Right lobe of liver (tissue), 6 donors: Measurements from ENCODE around the gene ANKRD33B. TPM values are rescaled to one million over a fixed set of nuclear protein-coding genes. Genes with fewer than 3 reads are reported as not detected.

Experiments
- ATAC-seq, 4 donors: fragments of 200-7000 bp; cut with Tn5 transposase; one replicate each; pipeline ENCODE4 v1.9.1; 2020; ENCODE audit warnings: mild to moderate bottlenecking in 4 of 4, moderate library complexity in 4 of 4
- DNase-seq, 3 donors: peaks; one replicate each; pipeline ENCODE4 v3.0.0-alpha.2; 2020
- H3K27ac ChIP-seq, 3 donors: fragments of 200-600 bp; one replicate each; pipeline ENCODE4 v1.8.0; 2022
- H3K27me3 ChIP-seq, 2 donors: fragments of 200-600 bp; one replicate each; pipeline ENCODE4 v1.8.0; 2022
- H3K36me3 ChIP-seq, 4 donors: fragments of 200-600 bp; sonication (generic) in 1 of 4; one replicate each; pipeline versions ENCODE4 v1.5.1 to v1.8.0; 2017 to 2022; ENCODE audit warnings: control low read depth in 1 of 4
- H3K4me1 ChIP-seq, 4 donors: fragments of 200-600 bp; sonication (generic) in 1 of 4; one replicate each; pipeline versions ENCODE4 v1.5.1 to v1.8.0; 2017 to 2022; ENCODE audit warnings: control low read depth in 1 of 4
- H3K4me3 ChIP-seq, 3 donors: fragments of 200-600 bp; one replicate each; pipeline ENCODE4 v1.8.0; 2022
- H3K9me3 ChIP-seq, 4 donors: fragments of 200-600 bp; sonication (generic) in 1 of 4; one replicate each; pipeline versions ENCODE4 v1.5.1 to v1.8.0; 2017 to 2022; ENCODE audit warnings: control low read depth in 1 of 4
- POLR2A ChIP-seq: fragments of 450-650 bp; IDR thresholded peaks from one replicate; pipeline ENCODE4 v1.6.1; 2017; ENCODE audit warnings: antibody characterized with exemption, mild to moderate bottlenecking
- WGBS: methylation state at CpG from one replicate; pipeline ENCODE4 v1.1.6; 2018; ENCODE audit warnings: low coverage, low lambda C conversion rate; ENCODE audit not compliant: insufficient coverage; ENCODE audit errors: missing lambda C conversion rate; 5-methylcytosine and 5-hydroxymethylcytosine counted together
- intact Hi-C, 2 donors: fragments of 100-400 bp; cut with DNase I; formaldehyde crosslinking; loops; one replicate each; pipeline versions ENCODE4 v1.11.2 to v1.14.1; 2022
- total RNA-seq, 6 experiments: library from RNA; depleted of rRNA in 2 of 6; stranded (reverse); fragments of >200 nt in 2 of 6; fragmentation: NEBNext Ultra II Directional in 3 of 6; extraction: Animal tissue kit (Norgen Biotek cat#: 25700) in 3 of 6; gene quantifications; one replicate each; pipeline versions ENCODE4 v1.1.0 to v1.2.4, GENCODE V29; 2016 to 2023
- TF ChIP-seq, protein P1 (sequence below), 4 donors: fragments of 200-600 bp in 3 of 4; fragments of 450-650 bp in 1 of 4; IDR thresholded peaks; one replicate each; pipeline versions ENCODE4 v1.5.1 to v1.8.0; 2016 to 2022; ENCODE audit warnings: antibody characterized with exemption in 4 of 4, mild to moderate bottlenecking in 2 of 4
- donor health status: DM: no; HTN: yes; CAD: no.
- donor health status: DM: no; HTN: no; CAD: no.
- donor health status: DM: no; HTN: no; CAD: no.
- donor health status: DM: no; HTN: yes; CAD: no.
- donor health status: DM: no; HTN: yes; CAD: no.

The ANKRD33B gene
- total RNA-seq, 6 experiments from 2014 or later = 0.16 to 1.3 (median 0.29) TPM

DNA sequence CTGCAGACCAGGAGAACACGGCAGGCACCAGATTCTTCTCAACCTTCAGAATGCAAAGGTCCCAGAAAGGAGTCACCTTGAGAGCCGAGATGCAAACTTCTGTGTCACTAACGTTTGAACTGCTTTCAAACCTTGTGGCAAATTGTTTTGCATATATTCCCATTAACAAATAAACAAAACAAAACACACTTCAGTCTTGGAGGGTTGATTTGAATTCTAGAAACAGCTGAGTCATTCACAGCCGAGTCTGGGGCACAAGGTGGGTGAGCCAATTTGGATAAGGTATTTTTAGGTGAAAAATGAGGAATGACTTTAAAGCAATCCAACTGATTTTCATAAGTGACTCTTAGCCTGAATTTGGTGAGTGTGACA lies 38.8 kb upstream of the ANKRD33B start:
- H3K4me1 ChIP-seq = no peaks in the 10 kb centered on the region
- H3K9me3 ChIP-seq = no peaks in the 10 kb centered on the region
- intact Hi-C loops = no loop called here
- WGBS = 70% methylated on average over 4 of the region's 4 CpGs
- DNase-seq = no peak
- no peaks in the 10 kb centered on the region for H3K36me3 ChIP-seq
- no peak for TF ChIP-seq POLR2A
- TF ChIP-seq, protein P1, sequence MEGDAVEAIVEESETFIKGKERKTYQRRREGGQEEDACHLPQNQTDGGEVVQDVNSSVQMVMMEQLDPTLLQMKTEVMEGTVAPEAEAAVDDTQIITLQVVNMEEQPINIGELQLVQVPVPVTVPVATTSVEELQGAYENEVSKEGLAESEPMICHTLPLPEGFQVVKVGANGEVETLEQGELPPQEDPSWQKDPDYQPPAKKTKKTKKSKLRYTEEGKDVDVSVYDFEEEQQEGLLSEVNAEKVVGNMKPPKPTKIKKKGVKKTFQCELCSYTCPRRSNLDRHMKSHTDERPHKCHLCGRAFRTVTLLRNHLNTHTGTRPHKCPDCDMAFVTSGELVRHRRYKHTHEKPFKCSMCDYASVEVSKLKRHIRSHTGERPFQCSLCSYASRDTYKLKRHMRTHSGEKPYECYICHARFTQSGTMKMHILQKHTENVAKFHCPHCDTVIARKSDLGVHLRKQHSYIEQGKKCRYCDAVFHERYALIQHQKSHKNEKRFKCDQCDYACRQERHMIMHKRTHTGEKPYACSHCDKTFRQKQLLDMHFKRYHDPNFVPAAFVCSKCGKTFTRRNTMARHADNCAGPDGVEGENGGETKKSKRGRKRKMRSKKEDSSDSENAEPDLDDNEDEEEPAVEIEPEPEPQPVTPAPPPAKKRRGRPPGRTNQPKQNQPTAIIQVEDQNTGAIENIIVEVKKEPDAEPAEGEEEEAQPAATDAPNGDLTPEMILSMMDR (IDR thresholded peaks at IDR 0.05) = no peak
- H3K4me3 ChIP-seq = no peak overlapping the region
- no peaks in the 10 kb centered on the region for H3K27me3 ChIP-seq
- no peak for ATAC-seq
- no peak overlapping the region for H3K27ac ChIP-seq

DNA sequence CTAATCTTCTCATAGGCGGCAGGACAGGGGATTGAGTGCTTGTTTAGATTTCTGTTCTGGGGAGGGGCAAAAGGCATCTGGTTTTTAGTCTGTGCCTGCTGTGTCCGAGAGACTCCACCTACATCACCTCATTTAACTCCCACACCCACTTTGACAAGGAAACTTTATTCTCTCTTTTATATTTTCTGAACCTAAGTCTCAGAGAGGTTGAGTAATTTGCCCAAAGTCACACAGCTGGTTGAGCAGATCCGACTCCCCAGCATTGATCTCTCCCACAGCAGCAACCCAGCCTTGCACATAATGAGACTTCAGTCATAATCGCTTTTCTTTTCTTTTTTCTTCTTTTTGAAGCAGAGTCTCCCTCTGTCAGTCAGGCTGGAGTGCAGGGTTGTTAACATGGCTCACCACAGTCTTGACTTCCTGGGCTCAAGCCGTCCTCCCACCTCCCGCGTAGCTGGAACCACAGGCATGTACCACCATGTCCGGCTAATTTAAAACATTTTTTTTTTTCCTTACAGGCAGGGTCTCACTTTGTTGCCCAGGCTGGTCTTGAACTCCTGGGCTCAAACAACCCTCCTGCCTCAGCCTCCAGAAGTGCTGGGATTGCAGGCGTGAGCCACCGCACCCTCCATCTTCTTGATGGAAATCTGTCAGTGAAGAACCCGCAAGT lies 36.5 kb upstream of the ANKRD33B start:
- Histone ChIP-seq H3K27me3 (no peaks in the 10 kb centered on the region), H3K4me1 (no peaks in the 10 kb centered on the region), H3K27ac (no peak overlapping the region), H3K36me3 (no peaks in the 10 kb centered on the region), H3K9me3 (no peaks in the 10 kb centered on the region), H3K4me3 (no peak overlapping the region)
- ATAC-seq (no peak), DNase-seq (no peak)
- TF ChIP-seq, protein P1 (IDR thresholded peaks at IDR 0.05) = no peak
- TF ChIP-seq POLR2A = no peak
- intact Hi-C loops = no loop called here
- WGBS = 82% methylated on average over 11 of the region's 11 CpGs

DNA sequence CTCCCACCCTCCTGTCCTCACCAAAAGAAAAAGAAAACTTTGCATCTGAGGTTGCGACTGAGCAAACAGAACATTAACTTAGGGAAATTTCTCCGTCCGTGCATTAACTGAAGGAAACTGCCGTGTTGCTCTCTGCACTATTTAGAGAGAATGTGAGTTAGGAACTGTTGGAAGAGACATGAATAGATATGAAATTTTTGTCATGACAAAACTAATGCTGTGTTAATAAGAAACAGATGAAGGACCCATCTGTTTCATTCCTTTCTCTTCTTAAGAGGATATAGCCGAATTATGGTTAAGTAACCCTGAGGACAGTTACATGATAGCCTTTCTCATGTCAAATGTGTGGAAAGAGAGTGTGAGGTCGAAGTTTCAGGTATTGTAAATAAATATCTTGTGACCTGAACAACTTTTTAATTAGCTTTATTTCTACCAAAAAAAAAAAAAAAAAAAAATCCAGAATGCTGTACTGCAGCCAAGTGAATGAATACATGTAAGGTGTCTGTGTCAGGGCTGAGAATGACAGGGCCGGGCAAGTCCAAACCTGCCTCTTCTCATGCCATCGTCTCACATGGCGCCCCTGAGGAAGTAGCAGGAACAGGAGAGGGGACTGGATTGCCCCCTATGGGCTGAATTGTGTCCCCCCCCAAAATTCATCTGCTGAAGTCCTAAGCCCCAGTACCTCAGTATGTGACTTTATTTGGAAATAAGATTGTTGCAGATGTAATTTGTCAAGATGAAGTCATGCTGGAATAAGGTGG lies 35.6 kb upstream of the ANKRD33B start:
- no peaks in the 10 kb centered on the region for H3K9me3 ChIP-seq
- no peaks in the 10 kb centered on the region for H3K36me3 ChIP-seq
- TF ChIP-seq, protein P1 (IDR thresholded peaks at IDR 0.05) = no peak
- TF ChIP-seq POLR2A = no peak
- H3K27ac ChIP-seq = no peak overlapping the region
- no peak for DNase-seq
- no peak overlapping the region for H3K4me3 ChIP-seq
- no peaks in the 10 kb centered on the region for H3K4me1 ChIP-seq
- WGBS = 66% methylated on average over 8 of the region's 9 CpGs
- intact Hi-C loops = no loop called here
- H3K27me3 ChIP-seq = no peaks in the 10 kb centered on the region
- ATAC-seq = no peak

DNA sequence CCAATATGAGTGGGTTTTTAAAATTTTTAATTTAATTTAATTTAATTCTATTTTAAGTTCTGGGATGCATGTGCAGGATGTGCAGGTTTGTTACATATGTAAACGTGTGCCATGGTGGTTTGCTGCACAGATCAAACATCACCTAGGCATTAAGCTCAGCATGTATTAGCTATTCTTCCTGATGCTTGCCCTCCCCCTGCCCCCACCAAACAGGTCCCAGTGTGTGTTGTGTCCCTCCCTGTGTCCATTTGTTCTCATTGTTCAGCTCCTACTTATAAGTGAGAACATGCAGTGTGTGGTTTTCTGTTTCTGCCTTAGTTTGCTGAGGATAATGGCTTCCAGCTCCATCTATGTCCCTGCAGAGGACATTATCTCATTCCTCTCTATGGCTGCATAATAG lies 35.0 kb upstream of the ANKRD33B start:
- no peaks in the 10 kb centered on the region for H3K36me3 ChIP-seq
- H3K9me3 ChIP-seq = no peaks in the 10 kb centered on the region
- no peak for TF ChIP-seq POLR2A
- TF ChIP-seq, protein P1 (IDR thresholded peaks at IDR 0.05) = no peak
- ATAC-seq (no peak), DNase-seq (no peak)
- WGBS = 67% methylated on average over 1 of the region's 1 CpG
- no peak overlapping the region for H3K27ac ChIP-seq
- no peaks in the 10 kb centered on the region for H3K27me3 ChIP-seq
- intact Hi-C loops = no loop called here
- no peak overlapping the region for H3K4me3 ChIP-seq
- H3K4me1 ChIP-seq = no peaks in the 10 kb centered on the region
